MV-4-11 (cell line): ENCODE measurements around the gene RBM26.

Source experiments
- DNase-seq: peaks from one replicate; lab custom pipeline; 2025; lab: John Stamatoyannopoulos, UW

The RBM26 gene

DNA sequence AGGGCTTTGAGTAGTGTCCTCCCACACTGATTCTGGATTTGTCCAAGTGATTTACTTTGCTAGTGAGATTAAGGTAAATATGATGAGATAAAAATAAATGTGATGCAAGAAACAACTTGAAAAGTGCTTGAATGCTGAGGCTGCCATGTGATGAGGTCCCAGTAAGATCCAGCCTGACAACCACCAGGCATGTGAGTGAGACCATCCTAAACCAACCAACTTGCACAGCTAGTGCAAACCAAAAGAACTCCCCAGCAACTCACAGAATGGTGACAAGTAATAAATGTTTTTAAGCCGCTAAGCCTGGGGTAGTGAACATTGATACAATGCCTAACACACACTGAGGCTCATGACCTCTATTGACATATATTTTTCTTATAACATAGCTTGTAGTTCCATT is 13.3 kb upstream of the RBM26 start:
- no peak for DNase-seq

DNA sequence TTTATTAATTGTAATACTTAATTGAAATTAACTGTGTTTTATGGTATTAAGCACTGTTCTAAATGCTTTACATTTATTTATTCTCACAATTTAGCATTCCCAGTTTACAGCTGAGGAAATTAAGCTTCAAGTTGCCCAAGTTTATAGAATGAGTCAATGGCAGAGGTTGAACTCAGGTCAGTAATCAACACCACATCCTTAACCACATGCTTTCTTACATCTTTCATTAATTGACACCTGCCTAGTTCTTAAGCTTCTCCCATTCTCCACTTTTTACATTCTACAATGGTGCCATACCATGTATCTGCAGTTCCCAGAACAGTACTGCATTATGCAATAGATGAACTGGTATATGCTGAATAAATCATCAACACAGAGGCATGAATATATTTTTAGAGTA is 11.7 kb upstream of the RBM26 start:
- DNase-seq = no peak

DNA sequence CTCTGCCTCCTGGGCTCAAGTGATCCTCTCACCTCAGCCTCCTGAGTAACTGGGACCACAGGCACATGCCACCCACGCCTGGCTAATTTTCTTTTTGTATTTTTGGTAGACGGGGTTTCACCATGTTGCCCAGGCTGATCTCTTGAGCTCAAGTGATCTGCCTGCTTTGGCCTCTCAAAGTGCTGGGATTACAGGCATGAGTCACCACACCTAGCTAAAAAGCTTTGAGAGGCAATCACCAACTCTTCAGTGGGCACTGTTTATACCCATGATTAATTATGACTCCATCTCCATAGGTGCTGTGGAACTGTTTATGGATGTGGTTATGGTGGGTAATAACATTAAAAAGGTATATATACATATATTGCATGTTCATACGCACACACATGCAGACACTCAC is 7.5 kb upstream of the RBM26 start:
- DNase-seq = no peak

DNA sequence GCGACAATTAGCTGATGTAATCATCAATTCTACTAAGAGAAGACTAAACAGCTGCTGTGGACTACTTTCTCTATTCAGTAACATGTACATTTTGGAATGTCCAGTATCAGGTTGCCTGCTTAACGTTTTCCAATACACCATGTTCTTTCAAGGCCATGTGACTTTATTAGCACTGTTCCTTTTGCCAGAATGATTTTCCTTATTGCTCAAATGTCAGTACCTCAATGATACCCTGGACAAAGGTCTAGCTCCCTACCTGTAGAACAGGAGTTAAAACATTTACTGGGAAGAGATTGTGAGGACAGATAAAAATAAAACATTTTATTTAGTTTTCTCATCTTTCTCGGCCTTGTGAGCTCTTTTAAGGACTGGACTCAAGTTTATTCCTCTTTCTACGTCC is 3.8 kb upstream of the RBM26 start:
- no peak for DNase-seq

DNA sequence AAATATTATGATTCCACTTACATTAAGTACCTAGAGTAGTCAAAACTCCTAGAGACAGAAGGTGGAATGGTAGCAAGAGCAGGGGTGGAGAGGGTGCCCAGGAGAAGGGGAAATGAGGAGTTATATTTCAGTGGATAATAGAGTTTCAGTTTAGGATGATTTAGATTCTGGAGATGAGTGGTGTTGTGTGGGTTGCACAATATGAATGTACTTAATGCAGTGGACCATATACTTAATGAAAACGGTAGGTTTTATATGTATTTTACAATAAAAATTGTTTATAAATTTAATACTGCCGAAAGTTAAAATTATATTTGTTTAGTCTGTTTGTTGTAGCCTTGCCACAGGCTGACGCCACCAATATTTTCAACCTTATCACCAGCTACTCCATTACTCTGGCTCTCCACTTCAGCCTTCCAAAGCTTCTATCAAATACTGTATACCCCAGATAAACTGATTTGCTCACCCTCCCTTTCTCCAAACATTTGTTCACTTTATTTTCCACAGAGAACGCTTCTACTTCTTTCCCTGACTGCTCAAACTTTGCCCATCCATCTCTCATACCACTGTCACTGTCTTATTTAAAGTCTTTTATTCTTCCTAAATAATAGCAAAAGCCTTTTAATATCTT is 1.4 kb upstream of the RBM26 start:
- peak; percentile 21 for DNase-seq

DNA sequence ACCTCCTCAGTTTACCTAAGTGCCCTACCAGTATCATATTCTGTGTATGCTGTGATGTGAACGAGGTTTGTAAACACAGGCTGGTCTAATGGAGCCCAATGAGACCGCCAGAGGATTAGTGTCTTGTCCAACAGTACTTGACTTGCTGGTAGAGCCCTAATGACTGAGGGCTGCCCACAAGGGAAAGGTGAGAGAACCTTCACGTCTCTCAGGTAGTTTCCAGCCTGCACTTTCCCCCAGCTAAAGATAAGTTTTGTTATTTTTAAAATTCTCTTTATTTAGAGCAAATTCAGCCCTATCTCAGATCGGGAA is 498 bp upstream of the RBM26 start:
- DNase-seq = peak; percentile 55

DNA sequence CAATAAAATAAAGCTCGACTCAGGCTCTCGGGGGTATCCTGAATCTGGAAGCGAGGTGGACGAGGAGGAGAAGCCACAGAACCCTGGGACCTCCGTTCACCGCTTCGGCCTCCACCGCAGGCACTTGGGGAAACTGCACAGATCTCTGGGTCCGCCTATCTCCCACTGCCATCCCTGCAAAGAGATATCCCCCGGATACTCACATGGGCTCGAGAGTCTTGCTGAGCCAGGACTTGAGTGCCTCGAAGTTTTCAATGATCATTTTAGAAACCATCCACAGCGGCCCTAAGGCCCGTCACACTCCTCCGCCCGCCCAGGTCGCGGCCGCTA is 589 bp downstream of the RBM26 start:
- DNase-seq = peak; percentile 25

DNA sequence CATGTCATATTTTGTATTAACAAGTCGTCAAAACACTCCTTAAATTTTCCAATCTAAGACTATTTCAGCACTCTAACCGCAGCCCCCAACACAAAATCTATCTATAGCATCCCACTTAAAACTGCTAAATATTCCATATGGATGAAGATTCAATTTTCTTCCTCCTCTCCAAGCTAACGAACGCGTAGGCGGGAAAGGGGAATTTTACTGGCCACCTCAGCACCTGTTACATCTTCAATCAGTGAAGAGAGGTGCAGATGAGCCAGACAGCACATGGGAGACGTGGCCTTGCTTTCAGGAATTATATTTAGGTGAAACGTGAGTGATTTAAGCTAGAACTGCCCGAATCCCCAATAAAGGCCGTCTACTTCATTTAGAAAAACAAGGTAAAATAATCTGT is 1.1 kb downstream of the RBM26 start:
- no peak for DNase-seq

DNA sequence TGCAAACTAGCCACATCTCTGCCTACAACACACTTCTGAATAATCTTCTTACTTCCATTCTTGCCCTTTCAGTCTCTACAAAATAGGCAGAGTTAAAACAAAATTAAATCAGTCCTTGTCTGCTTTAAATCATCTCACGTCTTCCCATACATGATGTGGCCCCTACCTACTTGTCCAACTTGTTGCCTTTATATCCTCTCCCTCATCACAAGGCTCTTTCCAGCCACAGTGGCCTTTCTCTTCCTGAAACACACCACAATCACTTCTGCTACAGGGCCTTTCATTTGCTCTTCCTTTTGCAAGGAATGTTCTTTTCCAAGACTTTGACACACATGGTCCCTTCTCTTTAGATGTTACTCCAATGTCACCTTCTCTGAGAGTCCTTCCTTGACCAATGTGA is 1.7 kb downstream of the RBM26 start:
- DNase-seq = peak; percentile 9

DNA sequence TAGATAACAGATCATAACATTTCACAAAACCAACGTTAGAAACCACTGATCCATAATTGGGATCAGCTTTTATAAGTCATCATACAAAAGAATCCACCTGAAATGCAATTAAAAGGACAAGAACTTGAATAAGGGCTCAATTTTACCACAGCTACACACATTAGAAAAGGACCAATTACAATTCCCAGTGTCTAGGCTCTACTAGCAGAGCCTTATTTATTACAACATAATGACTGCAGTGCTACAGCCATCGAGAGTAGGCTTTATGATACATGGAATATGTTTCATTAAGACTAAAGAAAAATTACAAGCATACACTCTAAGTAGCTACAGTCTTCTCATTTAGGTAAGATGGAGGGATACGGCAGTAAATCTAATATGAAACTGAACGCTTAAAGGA is 2.9 kb downstream of the RBM26 start:
- no peak for DNase-seq

DNA sequence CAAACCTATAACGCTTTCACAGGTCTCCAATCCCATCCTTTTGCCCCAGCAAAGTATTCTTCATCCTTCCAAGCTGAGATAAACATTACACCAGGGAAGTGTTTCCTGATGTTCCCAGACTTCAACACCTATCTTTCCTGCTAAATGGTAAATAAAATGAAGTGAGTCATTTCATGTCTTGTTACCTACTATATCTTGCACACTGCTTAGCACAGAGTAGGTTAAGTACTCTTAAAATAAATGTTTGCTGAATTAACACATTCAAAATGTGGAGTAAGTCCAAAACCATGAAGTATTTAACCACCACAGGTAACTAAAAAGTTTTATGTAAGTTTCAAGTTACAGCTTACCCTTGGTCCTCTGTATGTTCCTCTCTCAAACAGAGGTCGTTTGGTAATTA is 3.4 kb downstream of the RBM26 start:
- DNase-seq = no peak

DNA sequence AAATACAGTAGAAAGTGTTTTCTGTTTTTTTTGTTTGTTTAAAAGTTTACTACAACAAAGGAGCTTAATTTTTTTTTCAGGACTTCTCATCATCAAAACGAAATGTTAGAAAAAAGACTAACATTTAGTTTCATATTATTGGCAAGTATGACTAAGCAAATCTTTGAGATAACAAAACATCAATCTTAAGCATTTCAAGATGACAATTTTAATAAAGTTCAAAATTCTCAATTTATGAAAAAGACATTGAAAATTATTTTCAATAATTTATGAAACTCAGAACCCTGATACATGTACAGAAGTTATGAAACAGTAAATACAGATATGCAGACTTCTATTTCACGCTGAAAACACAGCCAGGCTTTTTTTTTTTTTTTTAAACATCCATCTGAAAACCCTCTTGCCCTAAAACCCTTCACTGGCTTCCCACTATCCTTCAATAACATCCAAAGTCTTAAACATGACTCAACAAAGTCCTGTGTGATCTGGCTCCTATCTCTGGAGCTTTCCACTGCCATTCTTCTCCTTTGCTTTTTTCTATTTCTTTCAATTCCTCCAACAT is 3.9 kb downstream of the RBM26 start:
- DNase-seq = no peak

DNA sequence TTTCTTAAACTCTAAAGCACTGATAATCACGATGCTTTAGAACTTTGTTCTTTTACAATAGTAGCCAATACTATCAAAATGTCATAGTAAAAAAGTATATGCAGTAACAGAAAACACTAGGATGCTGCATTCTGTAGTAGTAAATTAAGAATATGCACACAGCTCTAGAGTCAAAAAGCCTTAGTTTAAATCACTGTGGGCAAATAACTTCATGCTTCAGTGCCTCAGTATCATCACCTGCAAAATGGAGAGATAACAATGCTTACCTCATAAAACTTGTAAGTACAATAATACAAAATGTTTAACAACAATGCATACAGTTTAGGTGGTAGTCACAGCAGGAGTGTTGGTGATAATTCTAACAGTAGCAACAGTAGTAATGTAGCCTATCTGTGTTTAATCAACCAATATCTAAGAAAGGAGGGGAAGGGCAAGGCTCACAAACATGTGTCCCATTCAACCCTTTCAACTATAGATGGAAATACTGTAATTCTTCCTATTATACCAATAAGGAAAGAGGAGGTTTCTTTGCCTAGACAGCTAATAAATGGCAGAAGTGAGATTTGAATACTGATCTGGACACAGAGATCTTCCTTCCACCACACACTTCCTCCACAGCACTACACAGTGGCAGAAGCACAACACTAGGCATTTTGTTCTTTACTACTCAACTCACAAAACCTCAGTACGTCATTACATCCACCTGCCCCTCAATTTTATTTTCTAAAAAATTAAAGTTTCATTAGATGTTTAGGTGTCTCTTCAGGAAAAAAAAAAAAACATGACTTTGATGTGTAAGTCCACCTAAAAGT is 4.6 kb downstream of the RBM26 start:
- DNase-seq = peak; percentile 25

DNA sequence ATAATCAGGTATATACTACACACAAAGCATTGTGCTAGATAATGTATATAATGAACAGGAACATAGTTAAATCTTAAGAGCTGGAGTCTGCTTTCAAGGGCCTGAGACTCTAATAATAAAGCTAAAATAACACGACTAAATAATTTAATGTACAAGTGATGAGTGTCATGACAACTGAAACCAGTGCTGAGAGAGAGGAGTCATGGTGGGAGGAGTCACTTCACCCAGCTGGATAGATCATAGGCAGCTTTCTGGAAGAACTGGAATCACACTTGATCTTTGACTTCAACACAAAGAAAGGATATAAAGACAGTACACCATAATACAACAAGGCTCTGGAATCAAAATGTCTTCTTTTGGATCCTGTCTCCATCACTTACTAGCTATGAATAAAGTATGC is 7.1 kb downstream of the RBM26 start:
- DNase-seq = no peak

DNA sequence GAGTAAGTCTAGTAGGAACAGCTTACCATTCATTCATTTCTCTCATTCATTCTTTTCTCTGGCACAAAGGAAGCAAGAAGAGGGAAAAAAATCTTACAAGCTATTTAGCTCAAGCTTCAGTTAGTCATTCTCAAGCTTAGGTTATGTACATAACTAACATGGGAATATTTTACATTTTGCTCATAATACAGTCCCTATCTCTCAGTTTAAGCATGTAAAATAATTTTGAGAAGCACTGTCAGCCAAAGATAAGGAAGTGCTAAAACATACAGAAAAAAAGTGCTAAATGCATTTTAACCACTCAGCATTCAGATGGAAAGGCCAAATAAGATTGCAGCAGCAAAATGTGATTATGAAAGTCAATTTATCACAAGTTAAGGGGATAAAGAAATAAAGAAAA is 7.9 kb downstream of the RBM26 start:
- no peak for DNase-seq

DNA sequence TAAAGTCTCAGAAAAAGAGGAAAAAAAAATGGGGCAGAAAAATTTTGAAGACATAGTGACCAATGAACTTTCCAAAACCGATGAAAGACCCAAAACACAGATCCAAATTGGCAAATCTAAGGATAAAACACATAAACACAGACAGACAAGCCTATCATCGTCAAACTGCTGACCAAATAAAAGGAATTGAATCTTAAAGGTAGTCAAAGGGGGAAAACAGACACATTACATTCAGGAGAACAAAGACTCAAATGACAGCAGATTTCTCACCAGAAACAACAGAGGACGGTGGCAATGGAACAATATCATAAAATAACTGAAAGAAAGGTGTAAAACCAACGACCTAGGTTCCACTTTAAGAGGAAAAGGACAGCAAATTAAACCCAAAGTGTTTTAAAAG is 10.2 kb downstream of the RBM26 start:
- DNase-seq = no peak

DNA sequence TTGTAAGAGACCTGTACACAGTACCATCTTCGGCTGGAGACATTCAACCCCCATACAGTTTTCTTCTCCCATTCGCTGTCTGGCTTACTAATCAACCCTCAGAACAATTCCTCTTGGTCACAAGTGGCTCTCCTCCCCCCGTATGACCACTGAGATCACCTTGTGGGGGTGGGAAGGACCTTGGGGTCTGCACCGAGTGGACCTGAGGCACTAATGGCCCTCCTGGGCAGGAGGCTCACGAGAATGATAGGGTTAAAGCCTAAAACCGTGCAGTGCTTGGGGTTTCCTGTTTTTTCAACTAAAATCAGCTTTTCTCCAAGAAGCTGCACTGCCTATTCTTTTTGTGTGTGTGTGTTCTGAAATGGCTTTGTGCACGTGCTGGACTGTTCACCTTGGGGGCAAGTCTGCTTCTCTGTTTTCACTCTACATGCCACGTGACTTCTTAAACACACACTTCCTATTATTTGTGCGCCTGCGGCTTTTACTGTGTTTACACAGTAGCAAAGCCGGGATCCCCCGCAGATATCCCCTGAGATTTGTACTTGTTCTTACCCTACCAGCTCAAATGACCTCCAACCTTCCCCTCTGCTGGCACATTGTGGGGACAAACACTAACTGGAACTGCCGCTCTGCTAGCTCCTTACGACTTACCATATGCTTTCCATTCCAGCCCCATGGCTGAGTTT is 12.3 kb downstream of the RBM26 start:
- peak; percentile 60 for DNase-seq

DNA sequence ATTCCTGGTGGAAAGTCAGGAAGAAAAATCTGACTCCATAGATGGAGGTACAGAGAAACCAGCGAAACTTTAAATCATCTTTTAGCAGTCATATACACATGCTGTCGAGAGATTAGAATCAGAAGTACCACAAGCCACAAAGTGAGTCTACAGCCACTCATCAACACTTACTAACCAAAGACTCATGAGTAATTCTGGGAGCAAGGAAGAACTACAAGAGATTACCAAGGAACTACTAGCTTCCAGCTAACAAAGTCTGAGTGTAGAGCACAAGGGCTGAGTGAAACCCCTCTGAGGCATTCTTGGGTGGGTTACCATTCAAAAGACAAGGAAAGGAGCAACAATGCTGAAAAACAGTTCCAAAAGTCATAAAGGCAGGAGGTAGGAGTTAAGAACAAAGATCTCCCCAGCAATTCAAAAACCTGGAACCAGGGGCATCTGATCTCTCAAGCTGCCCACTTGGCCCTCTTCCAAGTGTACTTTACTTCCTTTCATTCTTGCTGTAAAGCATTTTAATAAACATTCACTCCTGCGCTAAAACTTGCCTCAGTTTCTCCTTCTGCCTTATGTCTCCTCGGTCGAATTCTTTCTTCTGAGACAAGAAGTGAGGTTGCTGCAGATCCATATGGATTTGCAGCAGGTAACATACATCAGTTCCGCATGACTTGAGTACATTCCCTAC is 13.0 kb downstream of the RBM26 start:
- DNase-seq = peak; percentile 79

DNA sequence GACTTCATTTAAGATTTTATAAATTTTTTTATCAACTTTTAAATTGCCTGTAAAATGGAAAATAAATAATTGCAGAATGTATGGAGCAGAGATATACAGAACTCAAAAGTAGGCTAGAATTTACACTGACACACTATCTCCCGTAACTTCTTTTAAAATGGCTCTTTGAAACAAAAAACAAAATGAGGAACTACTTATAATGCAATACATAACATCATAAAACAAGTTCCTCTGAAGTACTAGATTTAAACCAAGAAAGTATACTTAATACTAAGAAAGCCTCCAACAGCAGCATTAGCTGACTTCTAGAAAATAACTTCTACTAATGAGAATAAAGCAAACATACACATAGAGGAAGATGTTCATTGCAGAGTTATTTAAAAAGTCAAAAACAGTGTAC is 17.0 kb downstream of the RBM26 start:
- DNase-seq = peak; percentile 76

DNA sequence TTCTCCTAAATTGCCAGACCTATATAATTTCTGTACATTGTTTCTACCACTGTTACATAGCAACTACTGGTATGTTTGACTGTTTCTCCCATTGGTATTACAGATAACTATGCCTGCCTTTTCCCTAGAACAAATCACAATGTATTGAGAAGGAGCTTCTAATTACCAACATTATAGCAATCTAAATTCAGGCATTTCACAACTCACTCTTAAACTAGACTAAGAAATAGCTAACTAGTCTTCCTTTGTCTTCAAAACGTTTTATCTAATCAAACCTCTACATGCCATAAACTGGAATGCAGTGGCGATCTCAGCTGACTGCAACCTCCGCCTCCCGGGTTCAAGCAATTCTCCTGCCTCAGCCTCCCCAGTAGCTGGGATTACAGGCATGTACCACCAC is 18.2 kb downstream of the RBM26 start:
- DNase-seq = no peak

DNA sequence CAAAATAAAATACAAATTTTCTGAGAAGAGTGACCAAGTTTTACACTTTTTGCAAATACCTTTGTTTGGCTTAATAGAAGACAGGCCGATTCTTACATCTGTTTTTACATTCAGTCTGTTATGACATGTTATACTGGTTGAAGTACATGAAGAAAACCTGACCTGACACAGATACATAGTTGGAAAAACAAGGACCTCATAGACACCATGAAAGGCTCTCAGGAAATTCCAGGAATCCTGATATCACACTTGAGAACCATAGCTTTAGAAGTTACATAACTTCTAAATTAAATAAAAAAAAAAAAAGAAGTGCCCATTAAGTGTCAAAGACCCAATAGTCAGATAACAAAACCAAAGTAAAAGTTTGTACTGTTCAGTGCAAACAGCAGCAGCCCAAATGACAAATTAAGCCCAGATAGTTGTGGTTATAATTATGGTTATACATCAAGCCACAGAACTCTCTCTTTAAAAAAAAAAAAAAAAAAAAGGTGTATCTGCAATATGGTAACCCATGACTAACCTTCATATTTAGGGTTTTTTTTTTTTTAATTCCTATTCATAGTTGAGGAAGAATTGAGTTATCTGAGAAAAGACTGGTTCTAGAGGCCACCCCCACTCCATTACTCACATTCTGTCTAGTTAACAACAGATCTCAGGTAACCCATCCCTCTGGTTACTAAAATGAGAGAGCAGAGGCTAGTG is 19.8 kb downstream of the RBM26 start:
- DNase-seq = no peak

DNA sequence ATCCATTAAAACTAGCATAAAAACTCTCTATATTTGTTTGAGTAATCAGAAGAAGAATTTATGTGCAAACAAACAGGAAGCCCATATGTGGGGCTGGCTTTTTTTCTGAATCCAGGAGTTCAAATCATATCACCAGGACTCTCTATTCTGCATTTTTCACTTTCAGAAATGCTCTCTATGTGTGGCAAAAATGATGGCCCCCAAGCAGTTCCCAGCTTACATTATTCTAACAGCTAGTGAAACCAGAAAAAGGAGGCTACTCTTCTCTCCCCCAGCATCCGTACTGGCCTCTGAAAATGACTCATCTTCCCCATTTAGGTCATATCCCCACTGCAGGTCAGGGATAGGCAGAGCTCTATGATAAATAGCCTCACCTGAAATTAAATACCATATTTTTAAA is 20.4 kb downstream of the RBM26 start:
- DNase-seq = peak; percentile 77
